ENCODE measurements around the gene RETN. TPM values are rescaled to one million over a fixed set of nuclear protein-coding genes. Genes with fewer than 3 reads are reported as not detected.

RETN gene
- total and polyA plus RNA-seq, 2 of the 8 experiments (the other 6 are each of a cell fraction or from before 2014, with no cell fraction given), result not detected

- no peak overlapping the region for H2BK120ac ChIP-seq (replicated peaks; ENCODE audit: low read depth, low read length)
- no peak overlapping the region for H2BK12ac ChIP-seq (ENCODE audit: low read depth, low read length)
- WGBS, 2 experiments (ENCODE audit: extremely low coverage in 1 of 2, insufficient coverage in 1 of 2, insufficient read length in 1 of 2, insufficient replicate concordance in 2 of 2, low coverage in 1 of 2, low lambda C conversion rate in 2 of 2, missing lambda C conversion rate in 1 of 2), result 88% methylated on average over 32 of the region's 43 CpGs; no CpG with 5 or more reads in 1 of the 2 experiments
- H4K20me1 ChIP-seq (replicated peaks in 1 of 2; ENCODE audit: control insufficient read depth in 1 of 2, insufficient read depth in 2 of 2, low read length in 2 of 2), result peaks cover 0 to 18% of the 10 kb centered on the region in 2 experiments
- peaks cover 0 to 2% (median under 1%) of the 10 kb centered on the region in 4 experiments; a peak in 4 of 7 replicates for H3K27me3 ChIP-seq (replicated peaks in 1 of 4; ENCODE audit: control insufficient read depth in 3 of 4, extremely low read depth in 1 of 4, insufficient read depth in 3 of 4, low read length in 3 of 4)
- H2BK15ac ChIP-seq (ENCODE audit: low read length), result no peak overlapping the region
- H3K4me3 ChIP-seq (ENCODE audit: extremely low read depth in 1 of 4, insufficient read depth in 2 of 4, low read depth in 3 of 4, low read length in 4 of 4), result no peak overlapping the region
- FAIRE-seq, result no peak
- H3K4me1 ChIP-seq (replicated peaks in 1 of 4; ENCODE audit: control insufficient read depth in 3 of 4, insufficient read depth in 4 of 4, low read length in 3 of 4), result peaks cover 0 to 9% (median under 1%) of the 10 kb centered on the region in 4 experiments; a peak in 3 of 7 replicates
- no peak overlapping the region for H2AFZ ChIP-seq (ENCODE audit: low read length)
- H4K8ac ChIP-seq (ENCODE audit: extremely low read depth, insufficient read depth, low read length), result no peak overlapping the region
- H4K91ac ChIP-seq (replicated peaks; ENCODE audit: insufficient read length, low read length), result no peak overlapping the region
- H3K23me2 ChIP-seq (ENCODE audit: low read depth, low read length), result peaks cover 5% of the 10 kb centered on the region; the same call in 1 of the 2 replicates
- no peak overlapping the region for H2BK20ac ChIP-seq (ENCODE audit: low read length)
- no peak overlapping the region for H4K5ac ChIP-seq (ENCODE audit: insufficient read length, low read depth, low read length)
- no peak overlapping the region for H3K23ac ChIP-seq (ENCODE audit: insufficient read length)
- 0 out of 2 replicates have a peak overlapping the region, but pooled peaks have one; percentile 24 for H2AK5ac ChIP-seq (ENCODE audit: low read depth, low read length)
- H3K14ac ChIP-seq (ENCODE audit: insufficient read length), result no peak overlapping the region
- H3K56ac ChIP-seq (replicated peaks; ENCODE audit: insufficient read length, low read depth, low read length), result no peak overlapping the region
- H3K4me2 ChIP-seq (ENCODE audit: insufficient read depth in 1 of 2, low read depth in 2 of 2, low read length in 2 of 2), result no peak overlapping the region
- no peak overlapping the region for H3K4ac ChIP-seq (replicated peaks; ENCODE audit: insufficient read length, low read depth, low read length)
- no peaks in the 10 kb centered on the region; the same call in 1 of the 2 replicates for H3K79me1 ChIP-seq (ENCODE audit: low read depth, low read length)
- POLR2A ChIA-PET (ENCODE audit: partially characterized antibody), result interaction anchor here (0.6 to 2.3 kb wide), 9 partner anchors 9 to 187 kb away, joined by 3 to 11 read pairs (median 3); partner anchors contain the start of genes CAMSAP3, PET100, TRAPPC5 and XAB2
- H3K9ac ChIP-seq (replicated peaks in 1 of 4; ENCODE audit: extremely low read depth in 1 of 4, low read depth in 3 of 4, low read length in 3 of 4), result no peak overlapping the region
- DNase-seq (ENCODE audit: low read depth in 1 of 2, low spot score in 2 of 2), result peak in 1 of 2 experiments; percentile 63
- H2BK5ac ChIP-seq (ENCODE audit: low read depth, low read length), result no peak overlapping the region
- H3K79me2 ChIP-seq (ENCODE audit: control insufficient read depth in 1 of 2, insufficient read depth in 2 of 2, low read length in 2 of 2), result peaks cover 0 to 3% of the 10 kb centered on the region in 2 experiments; a peak in 1 of 4 replicates
- H3K36me3 ChIP-seq (ENCODE audit: control insufficient read depth in 2 of 4, insufficient read depth in 4 of 4, low read length in 3 of 4), result peaks cover 0 to 6% (median 0%) of the 10 kb centered on the region in 4 experiments; a peak in 2 of 8 replicates
- H3K9me3 ChIP-seq (ENCODE audit: insufficient read depth in 2 of 2, low read depth in 1 of 2, low read length in 1 of 2), result no peaks in the 10 kb centered on the region; a peak in 1 of 4 replicates
- no peak overlapping the region for H3K27ac ChIP-seq (ENCODE audit: low read depth, low read length)
- CTCF ChIA-PET (ENCODE audit: partially characterized antibody), result interaction anchor here (0.6 to 2.1 kb wide), 27 partner anchors 9 to 216 kb away, joined by 3 to 11 read pairs (median 4); partner anchors contain the start of genes PET100, RETN, TRAPPC5 and XAB2
- no peak overlapping the region for H3K18ac ChIP-seq (ENCODE audit: extremely low read depth, low read length)
Measured at GRCh38 chr19:7641290-7642276, 27.3 kb upstream of the RETN start.

Measured in H1 (cell line).